A204.1 (cell line): Measurements from ENCODE around the gene IKZF2.

ENCODE experiments used
- FAIRE-seq: peaks from 2 replicates; lab custom pipeline; 2012; peaks lifted over from hg19 to GRCh38; lab: Jason Lieb, UNC

The IKZF2 gene

DNA sequence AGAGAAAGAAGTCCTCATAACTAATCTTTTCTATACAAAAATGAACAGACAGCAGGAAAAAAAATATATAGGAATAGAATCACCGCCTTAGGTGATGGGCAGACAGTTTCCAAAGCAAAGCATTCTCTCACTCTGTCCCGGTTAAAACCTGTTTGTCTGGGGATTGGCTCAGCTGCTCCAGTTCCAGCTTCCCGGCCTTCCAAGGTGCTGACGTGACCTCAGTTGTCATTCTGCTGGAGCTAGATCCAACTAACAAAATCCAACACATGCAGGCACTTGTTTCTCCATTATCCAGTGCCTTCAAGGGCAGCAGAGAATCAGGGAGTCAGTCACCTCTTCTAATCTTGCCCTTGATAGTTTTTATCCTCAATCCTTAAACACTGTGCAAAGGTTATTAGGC is 52.8 kb downstream of the IKZF2 start:
- no peak for FAIRE-seq

DNA sequence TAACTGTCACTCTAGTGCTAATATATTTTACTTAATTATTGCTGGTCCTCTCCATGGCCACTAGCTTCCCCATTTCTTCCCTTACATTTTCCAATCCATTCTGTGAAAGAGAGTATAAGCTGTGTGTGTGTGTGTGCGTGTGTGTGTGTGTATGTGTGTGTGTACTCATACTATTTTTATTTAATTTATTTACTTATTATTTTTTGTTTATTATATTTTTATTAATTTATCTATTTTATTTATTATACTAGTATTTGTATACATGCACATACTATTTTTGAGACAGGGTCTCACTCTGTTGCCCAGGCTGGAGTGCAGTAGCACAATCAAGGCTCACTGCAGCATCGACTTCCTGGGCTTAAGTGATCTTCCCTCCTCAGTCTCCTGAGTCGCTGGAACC is 59.6 kb downstream of the IKZF2 start:
- FAIRE-seq, result no peak

DNA sequence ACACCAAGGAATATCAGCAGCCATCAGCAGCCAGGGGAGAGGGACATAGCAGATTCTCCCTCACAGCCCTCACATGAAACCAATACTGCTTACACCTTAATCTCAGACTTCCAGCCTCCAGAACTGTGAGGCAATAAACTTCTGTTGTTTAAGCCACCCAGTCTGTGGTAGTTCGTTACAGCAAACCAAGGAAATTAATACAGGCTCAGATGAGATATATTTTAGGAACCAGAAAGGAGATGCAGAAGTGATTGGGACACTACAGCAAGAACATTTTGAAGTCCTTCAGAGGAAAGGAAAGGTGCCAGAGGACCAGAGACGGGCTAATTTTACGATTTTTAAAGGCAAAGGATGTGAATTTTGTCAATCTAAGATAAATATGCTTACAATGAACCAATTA is 60.6 kb downstream of the IKZF2 start:
- no peak for FAIRE-seq

DNA sequence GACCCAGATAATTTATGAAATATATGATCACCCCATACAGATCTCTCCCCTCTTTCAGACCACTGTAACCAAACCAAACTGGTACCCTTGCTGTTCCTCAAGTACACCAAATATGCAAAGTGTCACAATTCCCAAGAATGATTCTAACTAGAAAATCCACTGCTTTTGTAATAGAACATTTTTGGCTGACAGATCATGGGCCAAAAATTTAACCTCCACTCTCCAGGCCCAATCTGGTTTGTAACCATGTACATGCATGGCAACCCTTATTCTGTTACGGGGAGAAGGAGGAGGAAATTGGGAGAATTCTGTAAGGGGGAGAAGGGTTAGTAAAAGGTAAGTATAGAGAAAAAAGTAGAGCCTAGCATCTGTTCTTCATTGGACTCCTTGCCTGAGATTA is 62.0 kb downstream of the IKZF2 start:
- no peak for FAIRE-seq

DNA sequence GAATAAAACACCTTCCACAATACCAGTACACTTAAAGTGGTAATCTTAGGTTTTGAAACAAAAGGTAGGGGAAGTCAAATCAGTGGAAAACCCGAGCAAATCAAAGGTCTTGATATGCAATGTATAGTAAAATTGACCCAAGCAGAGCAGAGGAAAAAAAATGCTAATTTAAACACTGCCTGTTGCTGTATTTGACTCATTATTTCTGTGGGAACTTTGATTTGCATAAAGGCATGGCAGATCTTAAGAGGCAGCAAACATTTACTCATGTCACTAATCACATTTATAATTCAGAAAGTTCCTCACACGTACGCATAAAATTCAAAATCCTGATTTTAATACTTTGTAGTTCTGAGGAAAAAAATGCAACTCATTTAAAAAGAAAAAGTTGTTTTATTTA is 64.4 kb downstream of the IKZF2 start:
- no peak for FAIRE-seq

DNA sequence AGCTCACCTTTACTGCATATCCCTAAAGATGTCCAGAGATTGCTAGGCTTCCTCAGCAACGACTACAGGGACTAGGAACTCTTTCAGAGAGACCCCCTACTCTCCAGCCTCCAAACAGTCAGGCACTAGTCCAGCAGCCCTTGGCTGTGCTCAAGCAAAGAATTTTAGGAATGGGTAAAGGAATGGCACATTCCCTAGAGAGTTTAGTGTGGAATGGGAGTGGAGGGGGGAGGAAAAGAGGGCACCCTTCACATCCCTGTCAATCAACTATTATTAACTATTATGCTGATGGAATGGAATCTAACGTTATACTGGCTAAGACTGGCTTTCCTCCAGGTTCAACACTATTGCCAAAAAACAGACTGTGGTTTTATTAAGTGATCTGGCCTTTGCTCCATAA is 64.8 kb downstream of the IKZF2 start:
- no peak for FAIRE-seq

DNA sequence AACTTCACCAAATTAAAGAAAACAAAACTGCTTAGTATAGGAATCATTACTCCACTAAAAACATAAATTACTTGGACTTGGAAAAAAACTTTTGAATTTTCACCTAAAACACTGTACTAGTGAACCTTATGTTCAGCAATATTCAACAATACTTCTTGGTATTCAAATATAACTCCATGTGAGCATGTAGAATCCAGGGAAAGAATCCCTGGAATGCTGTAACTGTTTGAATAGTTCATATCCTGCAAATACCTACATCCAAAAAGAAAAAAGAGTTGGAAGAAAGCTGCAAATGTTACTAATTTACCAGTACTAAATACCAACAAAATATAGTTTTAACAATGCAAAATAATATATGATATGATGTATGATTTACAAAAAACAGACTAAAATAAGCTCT is 65.4 kb downstream of the IKZF2 start:
- FAIRE-seq, result no peak

DNA sequence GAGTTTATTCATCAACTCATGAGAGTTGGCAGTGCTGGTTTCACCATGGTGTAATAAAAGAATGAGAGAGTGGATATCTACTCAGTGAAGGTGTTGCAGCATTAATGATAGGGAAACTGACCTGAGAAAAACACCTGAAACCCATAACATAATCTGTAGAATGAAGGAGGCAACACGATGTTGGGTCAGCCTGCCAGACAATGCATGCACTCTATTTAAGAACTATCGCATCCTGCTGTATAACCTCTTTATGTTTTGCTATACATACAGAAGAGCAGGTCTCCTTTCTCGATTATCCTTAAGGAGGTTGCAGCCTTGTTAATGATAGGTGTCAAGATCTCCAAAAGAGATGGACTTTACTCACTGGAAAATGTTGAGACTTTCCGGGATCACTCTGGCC is 65.9 kb downstream of the IKZF2 start:
- no peak for FAIRE-seq

DNA sequence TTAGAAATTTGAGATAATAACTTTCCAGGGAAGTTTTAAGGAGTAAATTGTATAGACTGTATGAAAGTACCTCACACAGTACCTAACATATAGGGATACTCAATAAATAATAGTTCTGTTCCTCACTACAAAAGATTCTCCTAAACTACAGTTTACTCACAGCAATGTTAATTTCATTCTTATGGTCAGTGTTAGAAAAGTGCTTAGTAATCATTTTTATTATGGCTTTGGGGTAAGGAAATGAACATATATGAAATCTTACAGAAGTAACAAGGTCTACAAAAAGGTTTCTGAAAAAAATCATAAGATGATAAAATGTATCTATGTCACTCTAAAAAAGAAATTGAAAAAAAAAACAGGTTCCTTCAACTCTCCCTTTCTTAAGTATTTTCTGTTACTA is 67.2 kb downstream of the IKZF2 start:
- FAIRE-seq, result no peak

DNA sequence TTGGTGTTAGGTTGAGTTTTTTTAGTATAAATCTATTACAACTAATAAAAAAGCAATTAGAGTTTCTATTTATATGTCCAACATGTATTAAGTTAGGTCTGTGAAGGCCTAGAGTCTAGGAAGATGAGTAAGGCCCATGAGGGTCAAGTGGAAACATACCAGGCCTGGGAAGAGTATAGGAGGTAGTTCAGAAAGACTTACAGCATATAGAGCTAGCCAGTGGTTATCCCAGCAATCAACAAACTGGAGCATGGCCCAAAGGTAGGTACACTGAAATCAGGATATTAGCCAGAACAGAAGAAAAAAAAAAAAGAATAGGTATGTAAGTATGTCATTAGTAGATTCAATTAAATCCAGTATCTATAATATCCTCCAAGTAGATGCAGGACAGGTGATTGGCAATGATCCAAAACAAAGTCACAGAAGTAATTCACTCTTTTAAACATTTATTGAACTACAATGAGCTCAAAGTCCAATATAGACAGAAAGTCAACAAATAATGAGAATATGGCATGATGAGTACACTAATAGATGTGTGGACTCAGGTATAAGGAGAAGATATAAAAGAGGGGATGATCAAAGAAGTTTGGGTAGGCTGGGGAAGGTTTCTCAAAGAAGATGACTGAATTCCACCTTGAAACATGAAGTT is 70.3 kb downstream of the IKZF2 start:
- FAIRE-seq, result no peak

DNA sequence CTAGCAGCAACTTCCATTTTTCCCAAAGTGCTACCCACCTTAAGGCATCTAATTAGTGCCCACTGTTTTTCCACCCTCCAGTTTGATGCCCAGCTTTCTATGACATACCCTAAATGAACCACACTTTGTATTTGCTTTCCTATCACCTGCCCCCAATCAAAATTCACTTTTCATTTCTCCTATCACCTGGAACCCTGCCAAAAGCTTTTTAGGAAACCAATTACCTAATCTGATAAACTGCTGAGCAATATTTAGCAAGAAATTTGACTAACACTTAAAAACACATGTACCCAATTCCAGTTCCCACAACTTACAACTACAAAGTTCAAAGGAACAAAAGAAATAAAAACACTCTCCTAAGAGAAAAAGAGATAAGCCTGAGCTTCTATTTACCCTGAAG is 71.7 kb downstream of the IKZF2 start:
- FAIRE-seq, result no peak

DNA sequence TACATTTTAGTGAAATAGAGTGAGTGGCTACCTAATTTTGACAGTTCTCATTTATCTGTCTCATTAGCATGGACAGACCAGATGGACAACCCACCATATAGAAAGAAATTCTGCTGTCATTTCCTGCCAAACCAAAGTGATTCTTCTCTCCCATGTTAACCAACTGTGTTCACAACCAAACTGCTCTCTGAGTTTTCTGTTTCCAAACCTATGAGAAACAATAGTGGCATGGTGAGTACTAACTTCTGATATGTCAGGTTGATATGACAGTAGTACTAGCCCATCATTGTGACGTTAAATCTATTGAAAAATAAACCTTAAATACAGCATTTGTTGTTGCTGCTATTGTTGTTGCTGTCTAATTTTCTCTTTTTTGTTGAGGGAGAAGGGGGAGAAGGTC is 72.7 kb downstream of the IKZF2 start:
- FAIRE-seq, result no peak

DNA sequence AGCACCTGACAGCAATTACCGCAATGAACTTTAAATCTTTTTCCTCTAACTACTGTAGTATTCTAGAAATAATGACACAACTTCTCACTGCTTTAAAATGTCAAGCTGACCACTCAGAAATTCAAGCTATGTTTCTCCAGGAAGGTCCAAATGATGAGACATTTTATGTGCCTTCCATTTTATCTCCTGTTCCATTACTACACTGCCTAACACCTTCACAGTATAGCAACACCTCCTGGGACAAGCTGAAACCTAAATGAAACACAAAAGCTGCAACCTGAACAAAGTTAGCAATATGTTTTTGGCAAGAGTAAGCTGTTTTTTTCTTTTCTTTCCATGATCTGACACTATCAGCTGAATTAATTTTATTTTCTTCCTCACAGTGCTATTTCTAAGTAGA is 81.9 kb downstream of the IKZF2 start:
- FAIRE-seq, result no peak

DNA sequence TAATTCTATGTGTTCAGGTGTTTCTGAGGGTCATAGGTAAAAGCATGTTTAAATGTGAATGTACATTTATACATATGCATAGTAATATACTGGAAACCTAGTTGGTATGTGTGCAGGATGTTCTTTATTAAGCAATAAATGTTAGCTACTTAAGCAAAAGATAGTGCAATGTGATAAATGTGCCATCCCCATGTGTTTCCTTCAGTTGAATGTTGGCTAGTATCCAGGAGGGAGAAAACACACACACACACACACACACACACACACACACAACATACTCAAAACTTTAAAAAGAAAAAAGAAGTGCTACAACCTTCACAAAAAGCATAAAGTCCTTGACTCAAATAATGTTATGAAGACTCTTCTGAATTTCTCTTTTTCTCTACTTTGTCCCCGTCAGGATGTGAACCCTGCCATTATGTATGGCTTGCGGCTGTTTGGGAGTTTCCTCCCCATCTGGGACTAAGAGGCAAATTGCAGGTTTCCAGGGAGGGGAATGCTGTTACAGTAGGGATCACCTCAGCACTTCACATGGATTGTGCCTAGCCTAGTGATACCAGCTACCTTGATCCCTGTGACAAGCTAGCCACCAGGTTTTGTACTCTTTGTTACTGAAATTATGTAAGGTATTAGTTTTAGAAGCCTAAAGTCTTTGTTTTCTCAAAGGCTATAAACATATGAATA is 82.6 kb downstream of the IKZF2 start:
- no peak for FAIRE-seq

DNA sequence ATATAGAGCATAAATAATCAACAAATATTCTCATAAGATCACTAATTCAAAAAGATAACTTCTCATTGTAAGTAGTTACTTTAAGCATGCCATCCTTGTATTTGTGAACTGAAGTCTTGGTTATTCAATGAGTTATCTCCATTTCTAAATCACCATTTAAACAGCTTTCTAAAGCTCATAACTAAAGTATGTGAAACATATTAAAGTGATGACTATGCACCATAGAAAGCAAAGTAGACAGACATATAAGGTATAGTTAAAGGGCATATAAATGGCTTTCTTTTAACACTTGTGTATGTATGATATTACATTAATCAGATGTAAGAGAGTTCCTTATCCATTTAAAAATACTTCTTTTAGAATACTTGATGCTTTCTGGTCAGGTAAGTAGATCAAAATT is 83.5 kb downstream of the IKZF2 start:
- FAIRE-seq, result no peak

DNA sequence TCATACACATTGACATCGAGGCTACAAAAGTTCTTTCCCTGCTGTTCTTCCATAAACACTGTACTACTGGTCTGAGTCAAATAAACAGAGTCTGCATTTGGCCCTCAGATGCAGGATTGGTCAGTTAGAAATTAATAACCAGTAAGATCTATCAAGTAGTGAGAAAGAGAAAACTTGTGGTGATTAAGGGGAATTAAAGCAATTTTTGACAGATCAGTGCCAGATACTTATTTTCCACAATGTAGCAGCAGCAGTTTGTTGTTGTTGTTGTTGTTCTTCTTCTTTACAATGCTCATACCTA is 85.0 kb downstream of the IKZF2 start:
- FAIRE-seq, result no peak

DNA sequence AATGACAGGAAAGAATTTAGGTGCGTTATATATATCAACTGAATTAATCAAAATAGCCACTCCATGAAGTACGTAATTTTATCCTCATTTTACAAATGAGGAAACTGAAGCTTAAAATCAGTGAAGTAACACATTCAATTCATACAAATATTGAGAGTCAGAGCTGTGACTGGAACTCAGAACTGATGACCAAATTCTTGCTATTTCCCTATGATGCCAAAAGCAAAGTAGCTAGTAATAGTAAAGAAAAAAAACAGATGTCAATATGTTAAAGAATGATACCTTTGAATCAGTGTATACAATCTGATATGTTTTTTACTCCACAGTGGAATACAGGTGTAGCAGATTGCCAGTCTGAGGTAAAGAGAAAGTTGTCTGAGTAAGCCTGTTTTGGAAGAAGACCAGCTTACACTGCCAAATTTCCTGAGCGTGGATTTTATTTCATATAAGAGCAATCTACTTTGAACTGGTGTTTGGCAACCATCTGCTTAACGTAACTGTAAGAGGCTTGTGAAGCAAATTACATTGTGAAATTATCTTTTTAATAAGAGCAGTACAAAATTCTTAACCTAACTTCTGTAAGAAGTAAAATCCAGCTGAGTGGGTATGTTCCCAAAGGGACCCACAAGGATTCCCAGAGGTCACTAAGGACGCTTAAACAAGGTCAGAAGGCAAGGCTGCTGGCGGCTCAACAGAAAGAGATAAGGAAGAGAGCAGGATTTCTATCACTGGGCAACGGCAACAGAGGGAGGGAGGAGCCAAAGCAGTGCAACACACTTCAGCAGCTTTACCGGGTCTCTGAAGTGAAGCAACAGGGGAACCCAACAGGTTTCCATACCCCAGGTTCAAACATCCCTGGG is 85.6 kb downstream of the IKZF2 start:
- no peak for FAIRE-seq

DNA sequence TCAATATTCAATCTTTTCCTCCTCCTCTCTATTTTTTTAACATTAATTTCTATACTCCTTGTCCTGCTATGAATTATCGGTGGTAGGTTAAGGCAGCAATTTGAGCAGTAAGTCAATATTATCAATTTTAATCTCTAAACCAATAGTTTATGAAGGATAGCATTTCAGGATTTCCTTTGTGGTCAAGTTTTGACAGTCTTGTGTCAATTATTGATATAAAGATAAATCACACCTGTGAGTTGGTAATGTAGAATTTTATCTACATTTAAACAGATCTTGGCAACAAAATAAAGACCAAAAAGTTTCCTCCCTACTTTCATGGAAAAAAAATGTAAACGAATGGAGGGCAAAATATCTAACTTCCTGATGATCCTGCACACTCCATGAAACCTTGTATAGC is 87.3 kb downstream of the IKZF2 start:
- FAIRE-seq, result no peak

DNA sequence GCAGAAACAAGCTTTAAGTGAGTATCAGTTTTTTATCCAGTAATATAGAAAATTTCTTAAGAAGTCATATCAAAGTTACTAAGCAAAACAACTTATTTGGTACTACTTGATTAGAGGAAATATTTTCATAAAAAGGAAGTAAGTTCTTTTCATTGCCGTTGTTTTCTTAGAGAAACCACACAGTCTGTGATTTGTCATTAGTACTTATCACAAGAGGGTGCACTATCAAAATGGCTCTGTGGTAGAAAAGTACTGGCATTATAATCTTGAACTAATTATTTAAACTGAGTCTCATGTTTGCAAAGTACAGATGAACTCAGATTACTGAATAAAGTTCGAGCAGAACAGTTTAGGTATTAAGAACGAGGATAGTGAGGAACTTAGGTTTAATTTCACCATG is 93.4 kb downstream of the IKZF2 start:
- no peak for FAIRE-seq

DNA sequence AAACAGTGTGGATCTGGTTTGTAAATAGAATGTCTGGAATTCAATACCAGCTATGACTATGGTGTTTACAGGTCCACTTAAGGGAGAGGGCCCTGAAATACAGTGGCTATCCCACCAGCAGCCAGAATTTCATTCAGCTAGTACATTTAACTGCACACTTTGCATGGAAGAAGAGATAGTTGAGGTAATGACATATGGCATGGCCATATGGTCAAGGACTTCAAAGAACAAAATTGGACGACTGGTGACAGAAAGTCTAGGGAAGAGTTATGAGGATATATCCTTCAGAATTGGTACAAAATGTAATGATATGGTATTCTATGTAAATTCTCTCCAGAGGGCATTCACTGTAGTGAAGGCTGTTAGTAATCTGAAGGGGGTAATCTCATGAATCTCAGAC is 105.0 kb downstream of the IKZF2 start:
- FAIRE-seq, result no peak

DNA sequence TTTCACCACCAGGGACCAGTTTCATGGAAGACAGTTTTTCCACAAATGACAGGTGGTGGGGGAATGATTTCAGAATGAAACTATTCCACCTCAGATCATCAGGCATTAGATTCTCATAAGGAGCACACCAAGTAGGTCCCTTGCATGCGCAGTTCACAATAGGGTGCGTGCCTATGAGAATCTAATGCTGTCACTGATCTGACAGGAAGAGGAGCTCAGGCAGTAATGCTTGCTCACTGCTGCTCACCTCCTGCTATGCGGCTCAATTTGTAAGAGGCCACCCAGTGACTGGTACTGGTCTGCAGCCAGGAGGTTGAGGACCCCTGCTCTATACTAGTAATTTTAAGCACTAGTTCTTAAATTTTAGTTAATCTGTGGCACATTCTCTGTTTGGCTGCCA is 107.8 kb downstream of the IKZF2 start:
- FAIRE-seq, result no peak

DNA sequence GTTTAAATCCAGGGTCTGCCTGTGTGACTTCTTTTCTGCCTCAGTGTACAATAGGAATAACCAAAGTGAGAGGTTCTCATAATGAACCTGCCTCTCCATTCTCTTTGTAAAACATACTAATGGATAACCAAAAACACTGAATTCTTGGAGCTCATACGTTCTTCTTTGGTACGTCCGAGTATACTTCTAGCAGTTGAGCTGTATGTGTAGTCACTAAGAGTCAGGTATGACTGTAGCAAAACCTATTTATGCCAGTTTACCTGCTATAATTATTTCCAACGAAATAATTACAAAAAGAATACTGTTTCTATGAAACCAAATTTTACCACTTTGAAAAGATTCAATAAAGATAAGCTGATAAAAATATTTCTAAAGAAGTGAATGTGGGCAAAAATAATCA is 109.2 kb downstream of the IKZF2 start:
- FAIRE-seq, result no peak

DNA sequence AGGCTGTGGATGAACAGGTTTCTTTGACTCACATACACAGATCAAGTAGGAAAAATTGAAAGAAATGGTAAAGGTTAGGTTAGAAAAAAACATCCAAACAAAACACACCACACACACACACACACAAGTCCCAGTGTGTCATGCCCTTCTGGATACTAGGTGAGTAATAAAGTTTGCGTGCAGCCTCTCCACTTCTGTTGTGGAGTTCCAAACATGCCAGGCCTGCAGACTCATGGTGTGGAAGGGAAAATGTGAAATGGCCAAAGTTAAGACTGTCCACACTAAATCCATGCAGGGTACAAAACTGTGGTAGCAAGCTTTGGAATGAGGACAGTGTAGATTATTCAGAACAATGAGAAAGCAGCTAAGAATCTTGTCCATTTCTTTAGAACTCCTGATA is 114.6 kb downstream of the IKZF2 start:
- no peak for FAIRE-seq

DNA sequence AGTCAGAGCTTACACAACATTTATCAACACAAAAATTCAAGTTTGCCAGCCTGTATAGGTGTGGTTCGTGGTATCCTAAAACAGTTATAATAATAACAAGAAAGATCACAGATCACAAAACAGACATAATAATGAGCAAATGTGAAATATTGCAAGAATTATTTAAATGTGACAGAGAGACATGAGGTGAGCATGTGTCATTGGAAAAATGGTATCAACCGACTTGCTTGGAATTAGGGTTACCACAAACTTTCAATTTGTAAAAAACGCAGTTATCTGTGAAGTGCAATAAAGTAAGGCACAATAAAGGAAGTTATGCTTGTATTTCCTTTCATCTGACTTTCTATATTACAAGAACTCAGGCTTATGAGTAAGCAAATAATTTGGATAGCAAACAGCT is 116.8 kb downstream of the IKZF2 start:
- FAIRE-seq, result no peak
